DND-41 (cell line): ENCODE results near the gene POLL.

Source experiments
- ATAC-seq: fragments of 200-7000 bp; cut with Tn5 transposase; 3 replicates; pipeline ENCODE4 v1.9.1; 2021; ENCODE audit warnings: low read depth; ENCODE audit not compliant: insufficient read depth
- DNase-seq: peaks from one replicate; pipeline ENCODE4 v3.0.0-alpha.2; 2020
- H2AFZ ChIP-seq: 2 replicates; pipeline ENCODE4 v1.6.0; 2012; ENCODE audit warnings: low read depth, low read length
- H3K27ac ChIP-seq: 2 replicates; pipeline ENCODE4 v1.5.1; 2012; ENCODE audit warnings: low read length, inconsistent platforms
- H3K27me3 ChIP-seq: fragments of 200-600 bp; sonication (generic); 2 replicates; pipeline ENCODE4 v1.6.0; 2012; ENCODE audit warnings: low read length, mild to moderate bottlenecking, inconsistent platforms; ENCODE audit not compliant: insufficient read depth, poor library complexity
- H3K36me3 ChIP-seq: 2 replicates; pipeline ENCODE4 v1.5.1; 2012; ENCODE audit warnings: low read length, inconsistent platforms; ENCODE audit not compliant: insufficient read depth
- H3K4me1 ChIP-seq: 2 replicates; pipeline ENCODE4 v1.5.1; 2012; ENCODE audit warnings: mild to moderate bottlenecking, low read length; ENCODE audit not compliant: insufficient read depth
- H3K4me2 ChIP-seq: 2 replicates; pipeline ENCODE4 v1.6.0; 2012; ENCODE audit warnings: mild to moderate bottlenecking, moderate library complexity, low read length, inconsistent platforms; ENCODE audit not compliant: insufficient read depth
- H3K4me3 ChIP-seq, 2 experiments: fragments of 200-600 bp in 1 of 2; shearing (Covaris generic) in 1 of 2; 2 replicates each; pipeline ENCODE4 v1.5.1; 2012 to 2016; ENCODE audit warnings: inconsistent platforms in 2 of 2, low read length in 2 of 2, mild to moderate bottlenecking in 2 of 2, low read depth in 1 of 2, moderate library complexity in 1 of 2
- H3K79me2 ChIP-seq: 2 replicates; pipeline ENCODE4 v1.6.0; 2012; ENCODE audit warnings: low read length, inconsistent platforms; ENCODE audit not compliant: insufficient read depth
- H3K9ac ChIP-seq: 2 replicates; pipeline ENCODE4 v1.6.0; 2012; ENCODE audit warnings: low read depth, mild to moderate bottlenecking, inconsistent platforms, low read length, moderate library complexity
- H3K9me3 ChIP-seq: 2 replicates; pipeline ENCODE4 v1.5.1; 2012; ENCODE audit warnings: low read length, moderate library complexity, mild to moderate bottlenecking, inconsistent platforms; ENCODE audit not compliant: insufficient read depth, severe bottlenecking
- H4K20me1 ChIP-seq: 2 replicates; pipeline ENCODE4 v1.6.0; 2012; ENCODE audit warnings: low read length; ENCODE audit not compliant: insufficient read depth
- CTCF ChIP-seq: IDR thresholded peaks from 2 replicates; pipeline ENCODE4 v1.5.1; 2012; ENCODE audit warnings: borderline replicate concordance, low read length, moderate library complexity, mild to moderate bottlenecking; ENCODE audit not compliant: poor library complexity, severe bottlenecking; ENCODE audit errors: extremely low read depth
- EZH2 ChIP-seq: IDR thresholded peaks from 3 replicates; pipeline ENCODE4 v1.6.1; 2012; ENCODE audit warnings: borderline replicate concordance, low read depth, mild to moderate bottlenecking, moderate library complexity, low read length, inconsistent platforms; ENCODE audit not compliant: severe bottlenecking

POLL gene

GRCh38 chr10:101579516-101579870, 8.6 kb downstream of the POLL start:
- Histone ChIP-seq H3K9me3 (no peaks in the 10 kb centered on the region), H3K27me3 (no peaks in the 10 kb centered on the region), H2AFZ (no peak overlapping the region), H3K27ac (no peak overlapping the region), H3K4me2 (no peak overlapping the region), H3K79me2 (no peaks in the 10 kb centered on the region), H3K9ac (no peak overlapping the region), H3K36me3 (peaks cover 35% of the 10 kb centered on the region), H3K4me3 (no peak overlapping the region), H3K4me1 (no peaks in the 10 kb centered on the region; the same call in 1 of the 2 replicates), H4K20me1 (0 out of 2 replicates have a peak, but pooled peaks cover 5% of the 10 kb centered on the region)
- ATAC-seq (no peak), DNase-seq (no peak)
- TF ChIP-seq EZH2 (no peak), CTCF (no peak)

- no peak for DNase-seq
- H3K36me3 ChIP-seq = peaks cover 33% of the 10 kb centered on the region
- no peaks in the 10 kb centered on the region for H3K9me3 ChIP-seq
- H3K27ac ChIP-seq = no peak overlapping the region
- H3K27me3 ChIP-seq = no peaks in the 10 kb centered on the region
- no peak overlapping the region for H3K9ac ChIP-seq
- no peak overlapping the region for H2AFZ ChIP-seq
- H4K20me1 ChIP-seq = 0 out of 2 replicates have a peak, but pooled peaks cover 5% of the 10 kb centered on the region
- H3K79me2 ChIP-seq = no peaks in the 10 kb centered on the region
- H3K4me1 ChIP-seq = no peaks in the 10 kb centered on the region; the same call in 1 of the 2 replicates
- ATAC-seq = no peak
- TF ChIP-seq CTCF = no peak
- TF ChIP-seq EZH2 = no peak
- H3K4me2 ChIP-seq = no peak overlapping the region
- H3K4me3 ChIP-seq = no peak overlapping the region
These were observed 9.1 kb downstream of the POLL start for GRCh38 chr10:101578803-101579515.

- no peak overlapping the region for H2AFZ ChIP-seq
- DNase-seq (no peak), ATAC-seq (no peak)
- H4K20me1 ChIP-seq = 0 out of 2 replicates have a peak, but pooled peaks cover 5% of the 10 kb centered on the region
- H3K4me3 ChIP-seq = no peak overlapping the region
- no peaks in the 10 kb centered on the region; the same call in 1 of the 2 replicates for H3K4me1 ChIP-seq
- no peaks in the 10 kb centered on the region for H3K27me3 ChIP-seq
- peaks cover 28% of the 10 kb centered on the region for H3K36me3 ChIP-seq
- TF ChIP-seq EZH2 = no peak
- no peak for TF ChIP-seq CTCF
- no peak overlapping the region for H3K9ac ChIP-seq
- no peaks in the 10 kb centered on the region for H3K9me3 ChIP-seq
- H3K4me2 ChIP-seq = no peak overlapping the region
- H3K79me2 ChIP-seq = no peaks in the 10 kb centered on the region
- no peak overlapping the region for H3K27ac ChIP-seq
These were observed 9.9 kb downstream of the POLL start for GRCh38 chr10:101578192-101578591.
